Vagina (tissue), 2 donors: ENCODE measurements around the gene TTLL11. TPM values are rescaled to one million over a fixed set of nuclear protein-coding genes. Genes with fewer than 3 reads are reported as not detected.

ENCODE experiments used
- DNase-seq, 2 donors: peaks; one replicate each; pipeline ENCODE4 v3.0.0-alpha.2; 2017; ENCODE audit errors: extremely low spot score in 2 of 2
- H3K27ac ChIP-seq: fragments of 200-600 bp; sonication (generic); one replicate; pipeline ENCODE4 v1.5.1; 2019
- H3K27me3 ChIP-seq: fragments of 200-600 bp; sonication (generic); one replicate; pipeline ENCODE4 v1.5.1; 2019
- H3K36me3 ChIP-seq, 2 donors: fragments of 200-600 bp; sonication (generic); one replicate each; pipeline ENCODE4 v1.5.1; 2017 to 2019
- H3K4me1 ChIP-seq: fragments of 200-600 bp; sonication (generic); one replicate; pipeline ENCODE4 v1.5.1; 2019
- H3K4me3 ChIP-seq, 2 donors: fragments of 200-600 bp; sonication (generic); 1 replicate in 1 of 2; 2 replicates in 1 of 2; pipeline ENCODE4 v1.5.1; 2016 to 2019
- H3K9me3 ChIP-seq: fragments of 200-600 bp; sonication (generic); one replicate; pipeline ENCODE4 v1.5.1; 2019
- POLR2A ChIP-seq, 2 donors: fragments of 450-650 bp; IDR thresholded peaks; one replicate each; pipeline ENCODE4 v1.6.1; 2017; ENCODE audit warnings: antibody characterized with exemption in 2 of 2, mild to moderate bottlenecking in 2 of 2, moderate library complexity in 2 of 2
- POLR2AphosphoS5 ChIP-seq, 2 donors: sonication (generic); formaldehyde crosslinking; IDR thresholded peaks; one replicate each; pipeline ENCODE4 v1.9.0; 2017; ENCODE audit warnings: antibody characterized with exemption in 2 of 2, mild to moderate bottlenecking in 2 of 2, low read depth in 1 of 2; ENCODE audit not compliant: insufficient read depth in 1 of 2
- intact Hi-C: fragments of 100-400 bp; cut with DNase I; formaldehyde crosslinking; loops from one replicate; pipeline ENCODE4 v1.15.1; 2023
- total RNA-seq: library from RNA; depleted of rRNA; stranded (reverse); fragments of >200 nt; gene quantifications from one replicate; pipeline ENCODE4 v1.2.3, GENCODE V29; 2016
- TF ChIP-seq, protein P1 (sequence below), 3 experiments: fragments of 450-650 bp in 2 of 3; fragments of 200-600 bp in 1 of 3; sonication (generic) in 1 of 3; IDR thresholded peaks; one replicate each; pipeline ENCODE4 v1.5.1; 2017 to 2019; ENCODE audit warnings: antibody characterized with exemption in 3 of 3, mild to moderate bottlenecking in 2 of 3, moderate library complexity in 2 of 3

TTLL11 gene
- total RNA-seq, 1 donor from 2014 or later = 11.0 TPM

- Histone ChIP-seq H3K9me3 (no peaks in the 10 kb centered on the region), H3K4me1 (no peaks in the 10 kb centered on the region), H3K4me3 (no peak overlapping the region), H3K27me3 (no peaks in the 10 kb centered on the region), H3K36me3 (no peaks in the 10 kb centered on the region), H3K27ac (no peak overlapping the region)
- intact Hi-C loops = no loop called here
- no peak for DNase-seq
- TF ChIP-seq, protein P1, sequence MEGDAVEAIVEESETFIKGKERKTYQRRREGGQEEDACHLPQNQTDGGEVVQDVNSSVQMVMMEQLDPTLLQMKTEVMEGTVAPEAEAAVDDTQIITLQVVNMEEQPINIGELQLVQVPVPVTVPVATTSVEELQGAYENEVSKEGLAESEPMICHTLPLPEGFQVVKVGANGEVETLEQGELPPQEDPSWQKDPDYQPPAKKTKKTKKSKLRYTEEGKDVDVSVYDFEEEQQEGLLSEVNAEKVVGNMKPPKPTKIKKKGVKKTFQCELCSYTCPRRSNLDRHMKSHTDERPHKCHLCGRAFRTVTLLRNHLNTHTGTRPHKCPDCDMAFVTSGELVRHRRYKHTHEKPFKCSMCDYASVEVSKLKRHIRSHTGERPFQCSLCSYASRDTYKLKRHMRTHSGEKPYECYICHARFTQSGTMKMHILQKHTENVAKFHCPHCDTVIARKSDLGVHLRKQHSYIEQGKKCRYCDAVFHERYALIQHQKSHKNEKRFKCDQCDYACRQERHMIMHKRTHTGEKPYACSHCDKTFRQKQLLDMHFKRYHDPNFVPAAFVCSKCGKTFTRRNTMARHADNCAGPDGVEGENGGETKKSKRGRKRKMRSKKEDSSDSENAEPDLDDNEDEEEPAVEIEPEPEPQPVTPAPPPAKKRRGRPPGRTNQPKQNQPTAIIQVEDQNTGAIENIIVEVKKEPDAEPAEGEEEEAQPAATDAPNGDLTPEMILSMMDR (IDR thresholded peaks at IDR 0.05) = no peak
- TF ChIP-seq POLR2AphosphoS5 (IDR thresholded peaks at IDR 0.05; ENCODE audit: insufficient read depth in 1 of 2, low read depth in 1 of 2) (no peak), POLR2A (IDR thresholded peaks at IDR 0.05) (no peak)
These were observed 147.3 kb downstream of the TTLL11 start for GRCh38 chr9:121945849-121946248.

DNA sequence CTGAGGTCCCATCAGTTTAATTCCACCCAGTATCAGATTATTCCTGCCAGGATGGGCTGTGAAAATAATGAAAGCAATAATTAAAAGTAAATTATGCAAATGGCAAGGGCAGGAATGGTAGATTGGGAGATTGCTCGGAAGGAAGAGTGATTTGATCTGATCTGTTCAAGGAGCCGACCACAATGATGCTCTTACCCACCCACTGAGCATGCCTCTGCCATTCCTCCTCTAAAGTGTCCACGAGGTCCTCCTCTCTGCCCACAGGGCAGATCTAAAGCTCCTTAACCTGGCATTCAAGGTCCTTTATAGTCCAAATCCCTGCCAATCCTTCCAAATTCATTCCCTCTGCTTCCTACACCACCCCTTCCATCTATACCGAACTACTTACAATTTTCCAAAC, 147.8 kb downstream of the TTLL11 start:
- TF ChIP-seq POLR2AphosphoS5 (IDR thresholded peaks at IDR 0.05; ENCODE audit: insufficient read depth in 1 of 2, low read depth in 1 of 2) = no peak
- TF ChIP-seq, protein P1 (IDR thresholded peaks at IDR 0.05) = no peak
- no peak for TF ChIP-seq POLR2A (IDR thresholded peaks at IDR 0.05)
- H3K27ac ChIP-seq = no peak overlapping the region

DNA sequence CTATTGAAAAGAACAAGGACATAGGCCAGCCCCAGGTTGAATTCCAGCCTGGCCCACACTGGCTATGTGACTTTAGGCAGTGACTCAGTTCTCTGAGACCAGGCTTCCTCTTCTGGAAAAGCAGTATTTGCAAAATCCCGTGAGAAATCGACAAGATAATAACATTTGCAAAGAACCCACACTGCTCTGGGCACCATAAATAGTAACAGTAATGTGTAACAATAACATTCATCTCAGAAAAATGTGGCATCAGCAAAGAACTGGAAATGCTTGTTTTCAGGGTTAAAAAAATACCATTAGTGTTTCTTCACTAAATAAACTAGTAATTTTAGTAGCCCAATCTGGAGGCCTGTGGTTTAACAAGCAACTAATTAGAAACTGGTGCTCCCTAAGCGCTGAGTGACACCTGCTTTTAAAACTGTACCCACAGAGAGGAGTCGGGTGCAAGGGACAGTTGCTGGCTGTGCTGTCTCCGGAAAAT, 148.4 kb downstream of the TTLL11 start:
- DNase-seq = no peak
- H3K27me3 ChIP-seq = no peaks in the 10 kb centered on the region
- H3K4me3 ChIP-seq = no peak overlapping the region
- TF ChIP-seq POLR2AphosphoS5 (IDR thresholded peaks at IDR 0.05; ENCODE audit: insufficient read depth in 1 of 2, low read depth in 1 of 2) (no peak), POLR2A (IDR thresholded peaks at IDR 0.05) (no peak)
- TF ChIP-seq, protein P1 (IDR thresholded peaks at IDR 0.05) = no peak
- no peaks in the 10 kb centered on the region for H3K4me1 ChIP-seq
- intact Hi-C loops = no loop called here
- no peak overlapping the region for H3K27ac ChIP-seq
- no peaks in the 10 kb centered on the region for H3K36me3 ChIP-seq
- H3K9me3 ChIP-seq = no peaks in the 10 kb centered on the region

More for the DNA sequence above, 147.8 kb downstream of the TTLL11 start:
- DNase-seq = no peak
- Histone ChIP-seq H3K27me3 (no peaks in the 10 kb centered on the region), H3K9me3 (no peaks in the 10 kb centered on the region), H3K4me1 (no peaks in the 10 kb centered on the region), H3K36me3 (no peaks in the 10 kb centered on the region), H3K4me3 (no peak overlapping the region)
- intact Hi-C loops = no loop called here

DNA sequence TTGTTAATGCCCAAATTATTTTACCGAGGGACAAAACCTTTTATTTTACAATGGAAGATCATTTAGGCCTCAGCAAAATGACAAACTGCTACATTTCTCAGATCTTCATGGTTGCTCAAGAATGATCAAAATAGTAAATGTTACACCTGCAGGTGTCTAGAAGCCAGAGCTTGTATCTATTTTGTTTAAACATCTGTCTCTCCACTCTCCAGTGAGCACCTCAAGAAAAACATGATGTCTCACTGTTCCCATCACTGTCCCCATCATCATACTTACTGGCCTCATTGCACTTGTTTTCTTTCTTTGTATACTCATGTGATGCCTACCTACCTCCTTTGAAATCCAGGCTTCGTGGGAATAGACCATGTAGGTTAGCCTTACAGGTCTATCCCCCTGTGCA, 149.6 kb downstream of the TTLL11 start:
- TF ChIP-seq POLR2A (IDR thresholded peaks at IDR 0.05) (no peak), POLR2AphosphoS5 (IDR thresholded peaks at IDR 0.05; ENCODE audit: insufficient read depth in 1 of 2, low read depth in 1 of 2) (no peak)
- TF ChIP-seq, protein P1 (IDR thresholded peaks at IDR 0.05) = no peak
- H3K36me3 ChIP-seq = no peaks in the 10 kb centered on the region
- no peak for DNase-seq
- H3K9me3 ChIP-seq = no peaks in the 10 kb centered on the region
- no peak overlapping the region for H3K27ac ChIP-seq
- no peaks in the 10 kb centered on the region for H3K4me1 ChIP-seq
- no peaks in the 10 kb centered on the region for H3K27me3 ChIP-seq
- H3K4me3 ChIP-seq = no peak overlapping the region
- intact Hi-C loops = no loop called here

DNA sequence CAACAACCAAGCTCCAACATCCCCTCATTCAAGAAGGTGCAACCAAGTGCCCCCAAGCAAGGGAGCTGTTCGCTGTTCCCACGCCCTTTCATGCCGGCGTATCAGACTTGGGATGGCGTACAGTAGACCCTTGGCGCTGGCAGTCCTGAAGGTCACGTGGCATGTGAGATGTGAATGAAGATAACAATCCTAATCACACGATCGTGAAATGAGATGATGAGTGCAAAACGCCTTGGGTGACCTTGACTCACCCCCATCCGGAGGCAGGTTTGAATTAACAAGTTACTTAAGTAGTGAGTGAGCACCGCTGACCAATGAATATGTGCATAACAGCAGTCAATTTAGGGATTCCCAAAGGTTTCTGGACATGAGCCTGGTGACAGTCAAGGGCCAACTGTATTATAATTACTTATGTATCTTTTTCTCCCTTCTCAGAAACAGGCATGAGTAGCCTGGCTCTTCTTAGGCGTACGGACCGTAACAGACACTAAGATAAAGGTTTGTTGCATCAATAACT, 150.2 kb downstream of the TTLL11 start:
- H3K36me3 ChIP-seq = no peaks in the 10 kb centered on the region
- no peaks in the 10 kb centered on the region for H3K27me3 ChIP-seq
- no peak for DNase-seq
- TF ChIP-seq POLR2A (IDR thresholded peaks at IDR 0.05) (no peak), POLR2AphosphoS5 (IDR thresholded peaks at IDR 0.05; ENCODE audit: insufficient read depth in 1 of 2, low read depth in 1 of 2) (no peak)
- TF ChIP-seq, protein P1 (IDR thresholded peaks at IDR 0.05) = no peak
- intact Hi-C loops = no loop called here
- H3K27ac ChIP-seq = no peak overlapping the region
- H3K4me1 ChIP-seq = no peaks in the 10 kb centered on the region
- H3K9me3 ChIP-seq = no peaks in the 10 kb centered on the region
- H3K4me3 ChIP-seq = no peak overlapping the region
